22Rv1 (cell line): ENCODE measurements around the gene ALDH16A1.

Experiments used
- ZFX ChIP-seq: fragments of 450-650 bp; IDR thresholded peaks from 2 replicates; pipeline ENCODE4 v1.6.1; 2017; ENCODE audit warnings: antibody characterized with exemption, borderline replicate concordance
- TF ChIP-seq, protein P1 (sequence below): fragments of 450-650 bp; IDR thresholded peaks from 2 replicates; pipeline ENCODE4 v1.5.1; 2017; ENCODE audit warnings: mild to moderate bottlenecking

DNA sequence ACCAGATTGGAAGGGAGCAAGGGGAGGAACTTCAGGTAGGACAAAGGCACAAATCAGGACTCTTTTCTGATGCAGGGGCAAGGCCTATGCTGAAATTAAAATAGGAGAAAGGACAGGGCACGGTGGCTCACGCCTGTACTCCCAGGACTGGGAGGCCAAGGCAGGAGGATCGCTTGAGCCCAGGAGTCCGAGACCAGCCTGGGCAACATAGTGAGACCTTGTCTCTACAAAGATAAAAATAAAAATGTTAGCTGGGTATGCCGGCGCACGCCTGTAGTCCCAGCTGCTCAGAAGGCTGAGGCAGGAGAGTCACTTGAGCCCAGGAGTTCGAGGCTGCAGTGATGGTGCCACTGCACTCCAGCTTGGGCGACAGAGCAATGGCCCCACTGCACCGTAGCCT lies 17.4 kb upstream of the ALDH16A1 start:
- TF ChIP-seq, protein P1, sequence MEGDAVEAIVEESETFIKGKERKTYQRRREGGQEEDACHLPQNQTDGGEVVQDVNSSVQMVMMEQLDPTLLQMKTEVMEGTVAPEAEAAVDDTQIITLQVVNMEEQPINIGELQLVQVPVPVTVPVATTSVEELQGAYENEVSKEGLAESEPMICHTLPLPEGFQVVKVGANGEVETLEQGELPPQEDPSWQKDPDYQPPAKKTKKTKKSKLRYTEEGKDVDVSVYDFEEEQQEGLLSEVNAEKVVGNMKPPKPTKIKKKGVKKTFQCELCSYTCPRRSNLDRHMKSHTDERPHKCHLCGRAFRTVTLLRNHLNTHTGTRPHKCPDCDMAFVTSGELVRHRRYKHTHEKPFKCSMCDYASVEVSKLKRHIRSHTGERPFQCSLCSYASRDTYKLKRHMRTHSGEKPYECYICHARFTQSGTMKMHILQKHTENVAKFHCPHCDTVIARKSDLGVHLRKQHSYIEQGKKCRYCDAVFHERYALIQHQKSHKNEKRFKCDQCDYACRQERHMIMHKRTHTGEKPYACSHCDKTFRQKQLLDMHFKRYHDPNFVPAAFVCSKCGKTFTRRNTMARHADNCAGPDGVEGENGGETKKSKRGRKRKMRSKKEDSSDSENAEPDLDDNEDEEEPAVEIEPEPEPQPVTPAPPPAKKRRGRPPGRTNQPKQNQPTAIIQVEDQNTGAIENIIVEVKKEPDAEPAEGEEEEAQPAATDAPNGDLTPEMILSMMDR: no peak
- no peak for TF ChIP-seq ZFX
